Inferior parietal cortex (tissue), 1 donor: ENCODE results near the gene LRG1.
A peak's percentile ranks its signal among the peaks of the same experiment; 100 is the strongest.

ENCODE experiments used
- DNase-seq: peaks from one replicate; pipeline ENCODE4 v3.0.0-alpha.2; 2016; ENCODE audit errors: extremely low spot score

Gene LRG1, protein sequence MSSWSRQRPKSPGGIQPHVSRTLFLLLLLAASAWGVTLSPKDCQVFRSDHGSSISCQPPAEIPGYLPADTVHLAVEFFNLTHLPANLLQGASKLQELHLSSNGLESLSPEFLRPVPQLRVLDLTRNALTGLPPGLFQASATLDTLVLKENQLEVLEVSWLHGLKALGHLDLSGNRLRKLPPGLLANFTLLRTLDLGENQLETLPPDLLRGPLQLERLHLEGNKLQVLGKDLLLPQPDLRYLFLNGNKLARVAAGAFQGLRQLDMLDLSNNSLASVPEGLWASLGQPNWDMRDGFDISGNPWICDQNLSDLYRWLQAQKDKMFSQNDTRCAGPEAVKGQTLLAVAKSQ

DNA sequence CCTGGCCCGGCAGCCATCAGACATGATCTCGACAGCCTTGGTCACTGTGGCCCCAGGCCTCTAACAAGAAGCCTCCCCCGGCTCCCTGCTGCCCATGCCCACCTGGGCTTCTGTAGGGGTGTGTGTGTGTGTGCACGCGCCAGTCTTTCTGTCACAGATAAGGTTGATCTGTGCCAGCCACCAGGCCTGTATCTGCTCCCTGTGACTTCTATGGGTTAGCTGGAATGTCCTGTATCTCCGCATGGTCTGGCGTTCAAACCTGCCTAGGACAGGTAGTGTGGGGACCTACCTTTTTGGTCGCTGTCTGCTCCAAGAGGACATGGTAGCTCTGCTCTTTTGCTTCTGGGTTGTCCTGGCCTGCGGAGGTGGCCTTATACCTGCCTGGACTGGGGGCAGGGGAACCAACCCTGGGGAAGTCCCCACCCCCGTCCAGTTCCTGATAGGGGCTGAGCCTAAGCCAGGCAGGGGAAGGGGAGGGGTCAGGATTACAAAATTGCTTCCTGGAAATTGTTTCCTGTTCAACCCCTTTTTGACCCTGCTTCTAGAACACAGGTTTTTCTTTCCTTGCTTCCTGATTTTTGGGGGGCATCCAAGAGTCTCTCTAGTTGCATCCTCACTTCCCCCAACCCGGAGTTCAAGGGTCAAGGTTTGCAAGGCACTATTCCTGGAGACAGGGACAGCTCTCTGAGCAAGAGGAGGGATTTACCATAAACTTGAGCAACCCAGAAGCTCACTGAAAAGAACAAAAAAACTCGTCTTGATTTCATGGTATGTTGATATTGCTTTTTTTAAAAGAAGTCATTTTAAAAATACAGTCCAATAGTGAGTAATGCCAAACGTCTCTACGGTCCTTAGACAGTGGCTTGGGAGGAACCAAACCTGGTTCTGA, at the start of gene LRG1:
Gene LRG1, minus strand, starts transcription at position 344 of the 889 bp plus-strand sequence. Its CDS starts 23 bp downstream, at position 321.
- no peak for DNase-seq

DNA sequence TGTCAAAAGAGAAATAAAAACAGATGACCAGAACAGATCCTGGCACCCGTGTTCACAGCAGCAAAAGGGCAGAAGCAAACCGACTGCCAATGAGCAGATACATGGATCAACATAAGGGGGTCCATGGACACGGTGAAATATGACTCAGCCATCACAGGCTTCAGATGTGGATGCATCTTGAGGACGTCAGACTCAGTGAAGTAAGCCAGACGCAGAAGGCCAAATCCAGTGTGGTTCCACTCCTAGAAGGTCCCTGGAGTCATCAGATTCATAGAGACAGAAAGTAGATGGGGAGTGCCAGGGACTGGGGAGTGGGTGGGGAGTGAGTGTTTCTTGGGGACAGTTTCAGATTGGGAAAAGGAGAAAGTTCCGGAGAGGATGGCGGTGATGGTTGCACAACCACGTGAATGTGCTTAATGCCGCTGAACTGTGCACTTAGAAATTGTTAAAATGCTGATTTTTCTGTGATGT, 48.5 kb upstream of the LRG1 start:
- DNase-seq = no peak

DNA sequence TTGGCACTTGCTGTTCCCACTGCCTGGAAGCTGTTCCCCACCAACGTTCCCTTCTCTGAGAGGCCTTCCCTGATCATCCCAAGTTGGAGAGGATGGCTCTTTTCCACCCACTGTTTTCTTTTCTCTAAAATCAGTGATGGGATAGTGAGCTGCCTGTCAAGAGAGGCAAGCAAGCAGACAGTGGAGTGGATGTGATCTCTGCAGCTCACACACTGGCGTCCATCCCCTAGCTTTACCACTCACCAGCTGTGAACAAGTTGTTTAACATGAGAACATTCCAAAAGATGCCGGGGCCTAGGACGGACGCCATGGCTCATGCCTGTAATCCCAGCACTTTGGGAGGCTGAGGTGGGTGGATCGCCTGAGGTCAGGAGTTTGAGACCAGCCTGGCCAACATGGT, 47.7 kb upstream of the LRG1 start:
- DNase-seq = no peak

DNA sequence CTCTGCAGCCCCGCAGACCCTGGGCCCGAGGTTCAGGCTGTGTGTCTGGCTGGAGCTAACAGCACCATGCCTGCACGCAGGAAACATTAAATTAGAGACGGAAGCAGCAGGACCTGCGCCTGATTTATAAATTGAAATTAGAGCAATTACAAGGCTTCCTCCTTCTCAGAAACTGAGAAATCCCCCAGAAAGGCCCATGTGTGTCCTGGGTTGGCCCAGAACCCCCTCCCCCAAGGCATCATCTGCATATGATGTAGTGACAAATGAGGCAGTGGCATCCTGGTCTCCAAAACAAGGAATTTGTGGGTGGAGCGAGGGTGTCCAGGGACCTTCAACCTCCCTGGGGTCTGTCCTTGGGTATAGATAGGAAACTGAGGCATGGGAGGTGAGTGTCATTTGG, 46.9 kb upstream of the LRG1 start:
- DNase-seq = no peak

DNA sequence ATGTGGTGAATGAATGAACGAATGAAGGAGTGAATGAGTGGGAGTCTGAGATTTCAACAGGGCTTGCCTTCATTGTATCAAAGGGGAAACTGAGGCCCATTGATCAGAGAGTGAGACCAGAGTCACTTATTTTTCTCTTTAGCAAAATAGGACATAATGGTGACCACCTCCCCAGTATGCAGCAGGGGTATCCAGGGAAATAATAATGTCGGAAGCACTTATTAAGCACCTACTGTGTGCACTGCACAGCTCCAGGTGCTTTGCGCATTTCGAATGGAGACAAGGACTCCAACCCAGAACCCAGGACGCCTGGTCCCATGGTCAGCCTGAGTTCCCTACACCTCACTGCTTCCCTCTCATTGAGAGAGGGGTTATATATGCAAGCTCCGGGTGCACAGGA, 46.4 kb upstream of the LRG1 start:
- no peak for DNase-seq

DNA sequence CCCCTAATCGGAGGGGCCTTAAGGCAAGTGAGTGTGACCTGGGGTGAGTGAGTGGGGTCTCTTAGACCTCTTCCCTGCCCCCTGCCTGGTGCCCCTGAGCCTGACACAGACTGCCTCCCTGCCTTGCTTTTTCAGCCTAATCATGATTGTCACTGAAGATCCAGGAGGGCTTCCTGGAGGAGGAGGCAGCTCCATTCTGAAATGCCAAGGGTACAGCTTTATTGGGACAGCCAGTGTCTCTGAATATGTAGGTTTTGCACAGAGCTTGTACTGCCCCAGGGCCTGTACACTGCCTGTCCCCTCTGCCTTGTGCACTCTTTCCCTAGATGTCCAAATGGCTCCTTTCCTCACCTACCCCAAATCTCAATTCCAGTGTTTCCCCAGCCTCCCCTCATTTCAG, 45.7 kb upstream of the LRG1 start:
- no peak for DNase-seq

DNA sequence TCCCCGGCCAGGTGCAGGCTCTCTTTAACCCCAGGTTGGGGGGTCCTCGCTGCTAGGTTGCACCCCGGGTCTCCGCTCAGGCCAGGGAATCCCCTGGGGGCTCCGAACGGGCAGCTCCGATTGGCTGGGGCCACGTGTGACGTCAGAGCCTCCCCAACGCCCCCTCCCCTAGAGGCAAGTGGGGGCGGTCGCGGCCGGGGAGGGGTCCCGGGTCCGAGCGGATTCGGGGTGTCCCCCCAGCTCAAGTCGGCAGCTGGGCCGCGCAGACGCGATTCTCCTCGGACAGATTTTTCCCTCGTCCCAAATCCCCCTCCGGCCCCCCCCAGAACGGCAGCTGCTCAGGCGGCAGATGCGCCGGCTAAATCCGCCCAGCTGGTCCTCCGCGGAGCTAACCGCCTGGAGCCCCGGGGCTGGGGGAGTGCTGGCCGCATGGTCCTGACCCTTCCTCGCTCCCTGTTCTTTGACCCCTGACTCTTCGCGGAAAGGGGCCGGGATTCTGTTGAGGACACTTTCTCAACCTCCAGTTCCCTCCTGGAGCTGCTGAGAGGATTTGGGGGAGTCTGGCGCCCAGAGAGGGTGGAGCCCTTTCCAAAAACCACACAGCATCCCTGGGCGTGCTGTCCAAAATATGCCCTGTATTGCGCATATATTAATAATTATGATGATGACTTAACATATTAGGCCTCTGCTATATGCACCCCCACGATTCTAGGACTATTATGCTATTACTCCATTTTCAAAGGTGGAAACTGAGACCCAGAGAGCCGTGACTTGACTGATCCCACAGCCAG, 45.0 kb upstream of the LRG1 start:
- no peak for DNase-seq

DNA sequence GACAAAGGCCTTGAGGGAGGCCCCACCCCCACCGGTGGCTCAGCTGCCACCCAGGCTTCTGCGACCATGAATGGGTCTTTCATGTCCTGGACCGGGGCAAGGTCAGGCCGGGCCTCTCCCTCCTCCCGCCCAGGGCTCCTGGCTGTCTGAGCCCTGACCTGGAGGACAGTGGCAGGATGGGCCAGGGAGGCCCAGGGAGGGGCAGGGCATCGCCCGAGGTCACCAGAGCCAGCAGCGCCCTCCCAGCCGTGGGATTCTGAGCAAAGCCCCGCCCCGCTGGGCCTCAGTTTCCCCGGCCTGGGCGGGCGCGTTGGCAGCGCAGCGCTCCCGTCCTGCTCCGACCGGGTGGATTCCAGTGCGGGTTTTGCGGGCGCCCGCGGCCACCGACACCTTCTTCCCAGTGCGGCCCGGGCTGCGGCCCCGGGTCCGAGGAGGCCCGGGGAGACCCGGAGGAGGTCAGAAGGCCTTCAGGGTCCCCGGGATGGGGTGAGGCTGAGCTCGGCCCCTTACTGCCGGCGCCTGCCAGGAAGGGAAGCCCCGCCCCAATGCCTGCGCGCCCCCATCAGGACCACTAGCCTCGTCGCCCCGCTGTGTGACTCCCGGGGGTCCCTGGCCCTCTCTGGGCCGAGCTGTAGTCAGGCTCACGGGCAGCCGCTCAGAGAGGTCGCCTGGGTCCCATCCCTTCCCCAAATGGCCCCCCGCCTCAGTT, 44.3 kb upstream of the LRG1 start:
- no peak for DNase-seq

DNA sequence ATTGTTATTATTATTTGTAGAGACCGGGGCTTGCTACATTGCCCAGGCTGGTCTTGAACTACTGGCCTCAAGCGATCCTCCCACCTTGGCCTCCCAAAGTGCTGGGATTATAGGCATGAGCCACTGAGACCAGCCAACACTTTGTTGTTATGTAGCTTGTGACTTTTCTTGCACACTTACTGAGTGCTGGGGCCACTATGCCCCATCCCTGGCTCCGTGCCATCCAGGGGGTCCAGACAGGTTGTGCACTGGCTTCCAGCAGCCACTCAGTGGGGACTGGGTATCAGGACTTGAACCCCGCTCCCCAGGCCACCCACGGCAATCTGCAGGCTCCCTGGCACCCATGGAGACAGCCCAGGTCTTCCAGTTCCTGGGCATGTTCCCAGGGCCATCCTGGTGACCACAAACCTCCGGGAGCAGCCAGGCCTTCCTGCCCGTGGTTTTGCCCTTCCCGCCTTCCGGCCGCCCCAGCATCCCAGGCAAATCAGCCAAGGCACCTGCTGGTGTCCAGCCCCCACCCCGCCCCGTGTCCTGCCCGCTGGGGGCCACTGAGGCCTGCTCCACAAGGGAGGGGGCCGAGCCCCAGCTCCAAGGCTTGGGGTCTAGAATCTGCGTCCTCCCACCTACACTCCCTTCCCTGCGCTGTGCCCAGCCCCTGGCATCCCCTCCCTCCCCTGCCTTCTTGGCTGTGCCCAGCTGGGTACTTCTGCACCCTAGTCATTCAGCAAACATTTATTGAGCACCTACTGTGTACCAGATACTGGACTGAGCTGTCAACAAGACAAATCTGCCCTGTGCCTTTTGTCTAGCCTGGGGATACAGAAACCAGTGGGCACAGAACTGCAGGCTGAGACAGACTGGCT, 43.4 kb upstream of the LRG1 start:
- DNase-seq = no peak

DNA sequence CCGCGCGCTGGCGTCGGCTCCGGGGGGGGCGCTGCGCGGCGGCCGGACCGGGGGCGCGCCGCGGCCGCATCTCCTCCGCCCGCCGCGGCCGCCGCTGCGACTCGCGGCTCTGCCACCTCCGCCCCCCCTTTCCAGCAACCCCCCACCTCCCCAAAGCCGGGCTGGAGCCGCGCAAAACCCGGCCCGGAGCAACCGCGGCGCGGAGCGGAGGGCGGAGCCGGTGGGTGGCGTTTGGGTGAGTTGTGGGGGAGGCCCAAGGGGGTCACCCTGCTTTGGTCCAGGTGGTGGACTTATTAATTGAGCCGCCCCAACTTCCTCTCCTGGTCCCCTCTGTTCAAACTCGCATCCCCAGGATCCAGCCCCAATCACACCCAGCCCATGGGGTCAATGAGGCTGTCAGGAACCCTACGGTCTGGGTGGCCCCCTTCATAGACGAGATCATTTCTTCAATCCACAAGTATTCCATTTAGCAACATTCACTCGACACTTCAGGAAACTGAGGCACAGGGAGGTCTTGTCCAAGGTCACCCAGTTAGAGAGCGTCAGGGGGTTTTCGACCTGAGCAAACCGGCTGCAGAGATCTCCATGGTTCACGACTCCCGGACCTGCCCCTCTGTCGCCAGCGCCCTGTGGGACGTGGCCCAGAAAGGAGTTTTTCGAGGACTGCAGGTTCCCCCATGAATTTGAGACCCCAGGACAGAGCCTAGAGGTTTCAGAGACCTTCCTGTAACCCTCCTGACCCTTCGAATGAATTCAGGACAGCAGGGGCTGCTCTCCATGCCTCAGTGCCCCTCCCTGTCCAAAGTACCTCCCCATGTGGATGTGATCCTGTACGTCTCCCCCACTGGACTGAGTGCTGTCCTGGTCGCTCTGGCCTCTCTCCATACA, 42.1 kb upstream of the LRG1 start:
- peak; percentile 33 for DNase-seq

DNA sequence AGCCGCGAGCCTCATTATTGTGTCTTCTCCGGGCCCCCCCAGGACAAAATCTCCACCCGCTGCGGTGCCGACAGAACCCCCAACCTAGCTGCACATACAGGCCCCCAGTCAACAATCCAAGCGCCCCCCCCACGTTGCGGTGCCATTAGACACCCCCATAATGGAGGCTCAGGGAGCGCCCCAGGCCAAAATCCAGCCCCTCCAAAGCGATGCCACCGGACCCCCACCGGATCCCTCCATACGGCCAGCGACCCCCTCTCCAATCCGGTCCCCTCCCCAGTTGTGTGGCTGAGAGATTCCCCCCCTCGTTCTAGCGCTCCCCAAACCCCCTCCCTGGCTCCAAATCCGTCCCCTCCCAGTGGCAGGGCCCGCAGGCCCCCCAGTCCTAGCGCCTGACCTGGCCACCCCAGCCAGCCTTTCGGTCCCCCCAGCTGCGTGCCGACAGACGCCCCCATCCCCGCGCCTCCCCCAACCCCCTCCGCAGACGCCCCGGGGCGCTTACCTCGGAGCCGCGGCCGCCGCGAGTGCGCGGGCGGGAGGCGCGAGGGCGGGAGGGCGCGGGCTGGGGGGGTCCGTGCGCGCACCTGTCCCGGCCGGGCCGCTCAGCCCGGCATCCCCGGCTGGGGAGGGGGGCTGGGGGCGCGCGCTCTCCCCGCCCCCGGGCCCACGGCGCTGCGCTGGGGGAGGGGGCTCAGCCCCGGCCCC, 41.3 kb upstream of the LRG1 start:
- DNase-seq = no peak

DNA sequence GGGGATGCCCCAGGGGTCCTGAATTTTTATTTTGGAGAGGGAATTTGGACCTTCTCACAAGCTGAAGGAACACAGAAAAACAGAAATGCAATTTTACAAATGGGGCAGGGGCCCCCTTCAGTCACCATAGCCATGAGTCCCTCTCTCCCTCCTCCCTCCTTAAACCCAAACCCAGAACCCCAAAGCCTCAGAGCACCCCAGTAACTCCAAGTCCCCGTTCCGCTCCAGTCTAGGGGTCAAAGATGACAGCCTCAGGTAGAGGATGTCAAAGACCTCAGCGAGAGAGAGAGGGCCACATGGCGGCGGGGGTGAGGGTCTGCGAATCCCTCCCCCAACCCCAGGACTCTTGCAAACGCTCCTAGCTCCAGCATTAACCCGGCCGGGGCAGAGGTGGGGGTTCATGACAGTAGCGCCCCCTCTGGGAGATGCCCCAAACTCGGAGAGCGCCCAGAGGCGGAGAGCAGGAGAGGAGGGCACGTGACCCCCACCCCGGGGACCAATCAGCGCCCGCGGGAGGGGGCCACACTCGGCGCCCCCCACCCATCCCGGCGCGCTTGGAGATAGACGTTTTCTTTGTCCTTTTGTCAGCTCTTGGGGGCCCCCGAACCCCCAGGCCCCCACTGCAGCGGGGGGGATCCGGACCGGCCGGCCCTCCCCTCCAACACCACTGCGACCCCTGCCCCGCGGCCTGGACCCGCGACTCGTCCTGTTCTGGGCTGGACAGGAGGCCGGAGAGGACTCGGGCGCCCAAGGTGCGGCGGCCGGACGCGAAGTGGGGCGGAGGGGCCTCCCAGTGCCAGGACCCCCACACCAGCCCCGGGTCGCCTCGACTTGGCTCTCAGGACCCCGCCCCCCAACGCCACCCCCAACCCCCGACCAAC, 40.4 kb upstream of the LRG1 start:
- no peak for DNase-seq

DNA sequence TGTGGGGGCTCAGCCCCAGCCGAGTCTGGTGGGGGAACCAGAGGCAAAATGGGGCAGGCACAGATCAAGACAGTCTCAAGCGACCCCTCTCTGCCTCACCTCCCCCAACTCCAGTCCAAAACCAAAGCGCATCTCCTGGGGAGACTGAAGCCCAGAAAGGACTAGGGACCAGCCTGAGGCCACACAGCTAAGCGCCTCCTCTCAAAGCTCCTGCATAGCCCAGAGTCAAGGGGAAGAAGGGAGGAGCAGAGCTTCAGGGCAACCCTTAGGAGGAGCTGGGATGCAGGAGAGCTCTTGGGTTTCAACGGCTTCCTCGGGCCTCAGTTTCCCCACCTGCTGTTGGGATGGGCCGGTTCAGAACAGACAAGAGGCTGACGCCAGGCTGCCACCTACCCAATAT, 39.6 kb upstream of the LRG1 start:
- DNase-seq = no peak

DNA sequence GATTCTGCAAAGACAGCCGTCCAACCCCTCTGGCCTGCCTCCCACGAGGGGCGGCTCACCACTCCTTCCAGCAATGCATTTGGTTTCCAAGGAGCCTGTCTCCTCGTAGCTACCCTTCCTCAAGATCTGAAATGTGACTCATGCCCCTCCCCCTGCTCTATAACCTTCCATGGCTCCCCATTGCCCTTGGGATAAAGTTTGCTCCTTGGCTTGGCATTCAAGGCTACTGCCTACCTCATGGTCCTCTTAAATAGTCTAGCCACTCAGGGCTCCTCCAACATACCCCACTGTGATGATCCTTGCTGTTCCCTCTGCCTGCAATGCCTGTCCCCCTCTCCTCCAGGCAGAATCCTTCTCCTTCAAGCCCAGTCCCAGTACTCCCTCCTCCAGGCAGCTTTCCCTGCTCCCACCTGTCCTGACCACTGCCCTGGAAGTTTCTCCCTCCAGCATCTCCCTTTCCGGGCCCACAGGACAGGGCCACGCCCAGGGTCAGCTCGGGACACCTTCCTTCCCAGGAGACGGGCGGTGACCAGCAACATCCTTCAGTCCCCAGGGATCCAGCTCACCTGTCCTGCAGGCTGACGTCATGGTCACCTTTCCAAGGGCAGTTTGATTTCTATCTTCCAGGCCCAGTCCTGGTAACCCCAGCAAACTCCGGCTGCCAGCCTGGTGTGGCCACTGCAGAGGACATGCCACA, 38.9 kb upstream of the LRG1 start:
- no peak for DNase-seq

DNA sequence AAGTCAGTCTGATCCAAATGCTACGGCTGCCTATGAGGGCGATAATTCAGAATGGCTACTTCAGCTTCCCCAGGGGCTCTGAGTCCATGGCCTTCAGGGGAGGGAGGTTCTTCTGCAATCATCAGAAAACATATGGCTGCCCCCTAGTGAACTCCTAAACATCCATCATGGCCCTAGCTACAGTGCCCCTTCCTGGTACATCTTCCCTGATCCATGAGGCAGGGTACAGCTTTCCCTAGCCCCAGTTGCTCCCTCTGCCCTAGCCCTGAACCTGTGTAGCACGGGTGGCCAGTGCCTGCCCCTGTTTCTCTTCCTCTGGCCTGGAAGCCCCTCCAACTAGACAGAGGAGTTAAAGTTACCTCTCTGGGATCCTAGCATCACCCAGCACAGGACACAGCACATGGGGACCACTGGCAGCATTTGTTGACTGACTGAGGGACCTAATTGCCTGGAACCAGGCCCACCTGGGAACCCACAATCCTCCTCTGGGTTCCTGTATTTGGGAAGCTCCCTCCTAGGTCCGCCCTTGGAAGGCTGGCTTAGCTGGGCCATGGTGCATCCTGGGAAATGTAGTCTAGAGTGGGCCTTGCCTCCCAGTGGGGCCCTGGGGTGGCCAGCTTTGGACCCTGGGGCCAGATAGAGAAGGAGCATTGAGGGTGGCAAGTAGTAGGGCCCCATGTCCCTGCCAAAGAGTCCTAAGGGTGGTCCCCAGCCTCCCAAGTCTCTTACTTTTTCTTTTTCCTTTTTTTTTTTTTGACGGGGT, 37.4 kb upstream of the LRG1 start:
- DNase-seq = no peak
